IMR-90 (cell line): Measurements from ENCODE around the gene ZNF772. TPM values are rescaled to one million over a fixed set of nuclear protein-coding genes. Genes with fewer than 3 reads are reported as not detected.
"Not testable (repeated sequence)": the region's sequence is repeated elsewhere in the genome, so short reads cannot be mapped to it uniquely, and the experiment has no call there.

Experiments
- ATAC-seq: fragments of 200-7000 bp; cut with Tn5 transposase; 2 replicates; pipeline ENCODE4 v1.9.1; 2020; ENCODE audit warnings: low read depth, mild to moderate bottlenecking, moderate library complexity
- BruUV-seq: library from RNA; stranded (reverse); fragments of 400-500 nt; replicated peaks from 2 replicates; lab custom pipeline; 2021; lab: Mats Ljungman, UMichigan
- CTCF ChIA-PET: fragments of 300-600 bp; formaldehyde crosslinking; extraction: SDS; loops from one replicate; lab custom pipeline; 2021; ENCODE audit warnings: antibody characterized with exemption; lab: Yijun Ruan, JAX
- POLR2A ChIA-PET: fragments of 300-600 bp; sonication (Branson Sonifier 250); formaldehyde crosslinking; loops from one replicate; lab custom pipeline; 2022; ENCODE audit warnings: antibody characterized with exemption; ENCODE audit not compliant: unreplicated experiment; lab: Charles Lee
- DNase-seq: peaks from one replicate; pipeline ENCODE4 v3.0.0; 2013
- H2AFZ ChIP-seq: replicated peaks from 2 replicates; pipeline ENCODE3; 2013; ENCODE audit warnings: low read length, mild to moderate bottlenecking; ENCODE audit not compliant: poor library complexity
- H2AK5ac ChIP-seq: 2 replicates; pipeline ENCODE4 v1.6.1; 2013; ENCODE audit warnings: low read depth, low read length, inconsistent platforms
- H2AK9ac ChIP-seq: replicated peaks from 2 replicates; pipeline ENCODE3; 2013; ENCODE audit warnings: mild to moderate bottlenecking, low read depth, low read length, moderate library complexity; ENCODE audit not compliant: poor library complexity
- H2BK120ac ChIP-seq: 2 replicates; pipeline ENCODE4 v1.6.1; 2013; ENCODE audit warnings: low read depth, low read length, inconsistent platforms
- H2BK15ac ChIP-seq: 3 replicates; pipeline ENCODE4 v1.6.1; 2013; ENCODE audit warnings: low read depth, low read length, inconsistent platforms
- H2BK20ac ChIP-seq: 2 replicates; pipeline ENCODE4 v1.6.1; 2013; ENCODE audit warnings: low read depth, mild to moderate bottlenecking, inconsistent platforms, low read length, moderate library complexity
- H2BK5ac ChIP-seq: 2 replicates; pipeline ENCODE4 v1.6.1; 2013; ENCODE audit warnings: mild to moderate bottlenecking, low read depth, low read length, inconsistent platforms; ENCODE audit not compliant: poor library complexity, severe bottlenecking
- H3K14ac ChIP-seq: replicated peaks from 2 replicates; pipeline ENCODE4 v1.6.1; 2013; ENCODE audit warnings: low read depth, low read length, inconsistent platforms
- H3K18ac ChIP-seq: 2 replicates; pipeline ENCODE4 v1.6.1; 2013; ENCODE audit warnings: low read depth, low read length, control low read depth
- H3K23ac ChIP-seq: 2 replicates; pipeline ENCODE4 v1.6.1; 2013; ENCODE audit warnings: low read depth, low read length, inconsistent platforms
- H3K27ac ChIP-seq: 2 replicates; pipeline ENCODE4 v1.5.1; 2013; ENCODE audit warnings: mild to moderate bottlenecking, control low read depth, low read length; ENCODE audit not compliant: insufficient read depth
- H3K27me3 ChIP-seq: 2 replicates; pipeline ENCODE4 v1.6.1; 2013; ENCODE audit warnings: low read length; ENCODE audit not compliant: control insufficient read depth, insufficient read depth
- H3K36me3 ChIP-seq: 2 replicates; pipeline ENCODE4 v1.6.1; 2013; ENCODE audit warnings: low read length, mixed read lengths; ENCODE audit not compliant: control insufficient read depth, insufficient read depth
- H3K4ac ChIP-seq: 2 replicates; pipeline ENCODE4 v1.6.1; 2013; ENCODE audit warnings: low read depth, low read length, inconsistent platforms
- H3K4me1 ChIP-seq: 2 replicates; pipeline ENCODE4 v1.6.1; 2013; ENCODE audit warnings: low read length, mixed read lengths; ENCODE audit not compliant: control insufficient read depth, insufficient read depth
- H3K4me2 ChIP-seq: 2 replicates; pipeline ENCODE4 v1.6.1; 2013; ENCODE audit warnings: low read depth, mild to moderate bottlenecking, control low read depth, low read length, moderate library complexity
- H3K4me3 ChIP-seq: 2 replicates; pipeline ENCODE4 v1.5.1; 2013; ENCODE audit warnings: low read depth, mild to moderate bottlenecking, control low read depth, low read length, moderate library complexity; ENCODE audit not compliant: insufficient read depth
- H3K56ac ChIP-seq: 2 replicates; pipeline ENCODE4 v1.6.1; 2013; ENCODE audit warnings: low read length, inconsistent platforms; ENCODE audit not compliant: insufficient read depth; ENCODE audit errors: extremely low read depth
- H3K79me1 ChIP-seq, 2 experiments: 2 replicates each; pipeline ENCODE4 v1.6.1; 2013; ENCODE audit warnings: low read length in 2 of 2, inconsistent platforms in 1 of 2, low read depth in 1 of 2
- H3K9ac ChIP-seq: 2 replicates; pipeline ENCODE4 v1.6.1; 2013; ENCODE audit warnings: low read depth, low read length, control low read depth
- H3K9me1 ChIP-seq: 2 replicates; pipeline ENCODE4 v1.6.1; 2013; ENCODE audit warnings: low read length, inconsistent platforms; ENCODE audit not compliant: insufficient read depth
- H3K9me3 ChIP-seq: 2 replicates; pipeline ENCODE4 v1.6.1; 2013; ENCODE audit warnings: low read length; ENCODE audit not compliant: control insufficient read depth, insufficient read depth
- H4K20me1 ChIP-seq: 2 replicates; pipeline ENCODE4 v1.6.1; 2013; ENCODE audit warnings: low read length, inconsistent platforms; ENCODE audit not compliant: insufficient read depth
- H4K5ac ChIP-seq: 2 replicates; pipeline ENCODE4 v1.6.1; 2013; ENCODE audit warnings: mild to moderate bottlenecking, low read depth, low read length, control low read depth
- H4K8ac ChIP-seq, 2 experiments: 2 replicates each; pipeline ENCODE4 v1.6.1; 2013; ENCODE audit warnings: low read depth in 2 of 2, low read length in 2 of 2, control low read depth in 1 of 2, inconsistent platforms in 1 of 2
- H4K91ac ChIP-seq: 2 replicates; pipeline ENCODE4 v1.6.1; 2013; ENCODE audit warnings: low read depth, low read length, inconsistent platforms; ENCODE audit not compliant: insufficient read depth
- POLR2A ChIP-seq: IDR thresholded peaks from 2 replicates; pipeline ENCODE4 v1.6.1; 2012; ENCODE audit warnings: mild to moderate bottlenecking, low read depth, low read length
- WGBS, 2 experiments: methylation state at CpG; one replicate each; pipeline versions ENCODE4 v1.1.5 to v1.1.7; 2013; ENCODE audit warnings: missing lambda C conversion rate in 2 of 2; ENCODE audit not compliant: insufficient read length in 1 of 2; ENCODE audit errors: extremely low coverage in 2 of 2; 5-methylcytosine and 5-hydroxymethylcytosine counted together
- dilution Hi-C: fragments of 300-500 bp; cut with HindIII; formaldehyde crosslinking; loops from one replicate; pipeline ENCODE4 v1.14.3; 2018; ENCODE audit warnings: low sequenced_read_pairs; ENCODE audit not compliant: unreplicated experiment
- in situ Hi-C: fragments of 300-500 bp; cut with MboI; formaldehyde crosslinking; loops from 3 replicates; pipeline ENCODE4 v1.14.3; 2019; ENCODE audit warnings: low sequenced_read_pairs, inconsistent platforms, mixed read lengths
- intact Hi-C: fragments of 100-400 bp; cut with micrococcal nuclease; formaldehyde crosslinking; loops from 2 replicates; pipeline ENCODE4 v1.10.0; 2022
- polyA plus RNA-seq, 3 experiments: library from polyadenylated mRNA; depleted of rRNA; stranded (reverse); fragments of >200 nt; gene quantifications; 2 replicates each; pipeline ENCODE4 v1.2.3, GENCODE V29; 2012; ENCODE audit warnings: low replicate concordance in 1 of 3
- total RNA-seq: library from RNA; depleted of rRNA; stranded (reverse); fragments of >200 nt; gene quantifications from 2 replicates; pipeline ENCODE4 v1.2.3, GENCODE V29; 2012

The ZNF772 gene
- total and polyA plus RNA-seq, 2 of the 4 experiments (the other 2 are of a cell fraction): 4.6 to 33.0 TPM

DNA sequence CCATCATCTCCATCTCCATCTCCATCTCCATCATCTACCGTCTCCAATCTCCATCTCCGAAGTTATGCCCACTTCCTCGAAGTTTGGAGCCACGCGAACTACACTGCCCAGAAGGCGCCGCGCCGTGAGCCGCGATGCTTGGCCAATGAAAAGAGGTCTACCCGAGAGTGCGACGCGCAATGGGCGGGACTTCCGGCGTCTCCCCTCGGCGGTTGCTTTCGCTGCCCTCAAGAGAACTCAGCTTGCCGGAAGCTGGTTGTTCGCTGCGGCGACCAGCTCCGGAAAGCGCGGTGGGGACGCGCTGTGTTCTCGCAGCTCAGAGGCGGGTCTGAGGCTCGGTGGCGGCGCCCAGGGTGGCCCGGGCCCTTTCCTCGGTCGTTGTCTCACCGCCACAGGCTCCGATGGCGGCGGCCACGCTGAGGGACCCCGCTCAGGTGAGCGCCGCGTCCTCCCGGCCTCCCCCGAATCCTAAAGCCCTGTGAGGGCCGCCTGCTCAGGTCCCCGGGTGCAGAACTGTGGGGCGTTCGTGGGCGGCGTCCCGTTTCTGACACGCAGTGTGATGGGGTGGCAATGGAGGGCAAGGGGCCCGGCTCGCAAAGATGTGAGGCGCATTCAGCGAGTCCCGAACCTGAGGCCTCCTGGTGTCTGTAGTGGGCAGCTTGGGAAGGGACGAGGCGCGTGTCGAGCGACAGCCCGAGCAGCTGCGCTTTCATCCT lies 22.5 kb upstream of the ZNF772 start, which contains the start of gene ZNF773:
ZNF773 (plus strand) TSS at position 259 of the 716 bp plus-strand sequence; CDS start at position 402, 143 bp downstream.
- Histone ChIP-seq H2AFZ (peak within 1 kb of the TSS; percentile 95), H3K4me2 (peak within 1 kb of the TSS; percentile 98), H3K36me3 (peaks cover 21% of the 10 kb centered on the region), H3K14ac (peak within 1 kb of the TSS; percentile 29), H4K5ac (0 out of 2 replicates have a peak within 1 kb of the TSS, but pooled peaks have one; percentile 5), H2AK5ac (peak within 1 kb of the TSS; percentile 5), H4K8ac (peak within 1 kb of the TSS; percentile 6 to 80; a peak in 2 of 4 replicates), H4K91ac (peak within 1 kb of the TSS; percentile 46), H2BK5ac (peak within 1 kb of the TSS; percentile 67), H2AK9ac (peak within 1 kb of the TSS; percentile 85), H3K4me3 (peak within 1 kb of the TSS; percentile 82), H3K79me1 (peaks cover 33 to 34% of the 10 kb centered on the region in 2 experiments), H3K9ac (peak within 1 kb of the TSS; percentile 91), H3K27ac (peak within 1 kb of the TSS; percentile 88), H3K4ac (peak within 1 kb of the TSS; percentile 84)
- H3K4me1 ChIP-seq, H2BK120ac ChIP-seq, H3K18ac ChIP-seq, H2BK20ac ChIP-seq, POLR2A ChIA-PET, intact Hi-C loops, H3K9me3 ChIP-seq, BruUV-seq, H3K9me1 ChIP-seq, H3K27me3 ChIP-seq, CTCF ChIA-PET, in situ Hi-C loops, H2BK15ac ChIP-seq, H3K56ac ChIP-seq, H3K23ac ChIP-seq, dilution Hi-C loops, H4K20me1 ChIP-seq: not testable (repeated sequence)
- ATAC-seq (peak; percentile 100), DNase-seq (peak; percentile 96)
- peak; percentile 87 for TF ChIP-seq POLR2A
- 1 to 100% methylated on average over 1 to 26 of the region's 69 CpGs for WGBS, 2 experiments

DNA sequence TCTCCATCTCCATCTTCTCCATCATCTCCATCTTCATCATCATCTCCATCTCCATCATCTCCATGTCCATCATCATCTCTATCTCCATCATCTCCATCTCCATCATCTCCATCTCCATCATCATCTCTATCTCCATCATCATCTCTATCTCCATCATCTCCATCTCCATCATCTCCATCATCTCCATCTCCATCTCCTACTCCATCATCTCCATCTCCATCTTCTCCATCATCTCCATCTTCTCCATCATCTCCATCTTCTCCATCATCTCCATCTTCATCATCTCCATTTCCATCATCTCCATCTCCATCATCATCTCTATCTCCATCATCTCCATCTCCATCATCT lies 21.9 kb upstream of the ZNF772 start:
- H2BK15ac ChIP-seq, H3K4me2 ChIP-seq, H3K9me3 ChIP-seq, H2BK120ac ChIP-seq, H2BK5ac ChIP-seq, CTCF ChIA-PET, H3K27ac ChIP-seq, H4K20me1 ChIP-seq, H3K4me3 ChIP-seq, intact Hi-C loops, BruUV-seq, H3K9ac ChIP-seq, H3K18ac ChIP-seq, H2AK5ac ChIP-seq, H3K56ac ChIP-seq, H4K5ac ChIP-seq, H3K23ac ChIP-seq, dilution Hi-C loops, H3K4me1 ChIP-seq, H3K27me3 ChIP-seq, POLR2A ChIA-PET, H4K91ac ChIP-seq, H3K14ac ChIP-seq, H2AK9ac ChIP-seq, H3K4ac ChIP-seq, DNase-seq, H2BK20ac ChIP-seq, H3K9me1 ChIP-seq, ATAC-seq, in situ Hi-C loops: not testable (repeated sequence)
- peaks cover 30 to 34% of the 10 kb centered on the region in 2 experiments for H3K79me1 ChIP-seq
- peak overlapping the region in 1 of 2 experiments; percentile 20; a peak in 1 of 4 replicates for H4K8ac ChIP-seq
- H3K36me3 ChIP-seq: peaks cover 18% of the 10 kb centered on the region
- H2AFZ ChIP-seq: peak overlapping the region; percentile 95
